OCI-LY1 (cell line): Measurements from ENCODE around the gene CORO2B.

ENCODE experiments used
- H2AFZ ChIP-seq: fragments of 200-600 bp; sonication (generic), shearing (Covaris generic); 2 replicates; pipeline ENCODE4 v1.6.0; 2014; ENCODE audit warnings: antibody characterized with exemption, mild to moderate bottlenecking, low read length
- H3F3A ChIP-seq: fragments of 200-600 bp; sonication (generic), shearing (Covaris generic); 2 replicates; pipeline ENCODE4 v1.6.0; 2014; ENCODE audit warnings: mild to moderate bottlenecking, antibody characterized with exemption, low read length, moderate library complexity; ENCODE audit not compliant: insufficient read depth
- H3K27ac ChIP-seq: fragments of 200-600 bp; sonication (generic); 2 replicates; pipeline ENCODE4 v1.5.1; 2014; ENCODE audit warnings: low read length, mixed run types, mild to moderate bottlenecking, low read depth; ENCODE audit not compliant: poor library complexity, severe bottlenecking
- H3K27me3 ChIP-seq: fragments of 200-600 bp; sonication (generic); 2 replicates; pipeline ENCODE4 v1.6.0; 2014; ENCODE audit warnings: antibody characterized with exemption, mild to moderate bottlenecking, low read length, moderate library complexity; ENCODE audit not compliant: insufficient read depth
- H3K36me3 ChIP-seq: fragments of 200-600 bp; sonication (generic); 2 replicates; pipeline ENCODE4 v1.6.1; 2014; ENCODE audit warnings: mild to moderate bottlenecking, antibody characterized with exemption, low read length, moderate library complexity, mixed read lengths; ENCODE audit not compliant: insufficient read depth
- H3K4me1 ChIP-seq: fragments of 200-600 bp; sonication (generic); 2 replicates; pipeline ENCODE4 v1.5.1; 2014; ENCODE audit warnings: mild to moderate bottlenecking, low read length, moderate library complexity; ENCODE audit not compliant: insufficient read depth, severe bottlenecking
- H3K4me2 ChIP-seq: fragments of 200-600 bp; sonication (generic), shearing (Covaris generic); 2 replicates; pipeline ENCODE4 v1.6.1; 2014; ENCODE audit warnings: low read length
- H3K4me3 ChIP-seq: fragments of 200-600 bp; sonication (generic); 2 replicates; pipeline ENCODE4 v1.5.1; 2014; ENCODE audit warnings: low read length, low read depth, mild to moderate bottlenecking, mixed read lengths; ENCODE audit not compliant: poor library complexity, severe bottlenecking
- H3K79me2 ChIP-seq: fragments of 200-600 bp; shearing (Covaris generic); 2 replicates; pipeline ENCODE4 v1.6.1; 2016; ENCODE audit warnings: mixed run types, low read length, mixed read lengths; ENCODE audit not compliant: insufficient read depth
- H3K9ac ChIP-seq: fragments of 200-600 bp; sonication (generic), shearing (Covaris generic); 2 replicates; pipeline ENCODE4 v1.6.1; 2014; ENCODE audit warnings: mild to moderate bottlenecking, low read length, mixed read lengths
- H3K9me2 ChIP-seq: fragments of 200-600 bp; sonication (generic), shearing (Covaris generic); 2 replicates; pipeline ENCODE4 v1.6.1; 2014; ENCODE audit warnings: low read depth, mild to moderate bottlenecking, low read length, mixed read lengths
- H3K9me3 ChIP-seq: fragments of 200-600 bp; shearing (Covaris generic); 2 replicates; pipeline ENCODE4 v1.6.1; 2014; ENCODE audit warnings: low read length, mixed read lengths
- H4K20me1 ChIP-seq: fragments of 200-600 bp; sonication (generic), shearing (Covaris generic); 2 replicates; pipeline ENCODE4 v1.6.0; 2016; ENCODE audit warnings: mild to moderate bottlenecking, low read length; ENCODE audit not compliant: insufficient read depth
- CTCF ChIP-seq: fragments of 200-600 bp; sonication (generic), shearing (Covaris generic); IDR thresholded peaks from 2 replicates; pipeline ENCODE4 v1.5.1; 2017; ENCODE audit warnings: mild to moderate bottlenecking, antibody characterized with exemption, low read length, moderate library complexity, mixed read lengths
- EZH2 ChIP-seq: fragments of 200-600 bp; sonication (generic), shearing (Covaris generic); IDR thresholded peaks from 2 replicates; pipeline ENCODE4 v1.8.0; 2017; ENCODE audit warnings: borderline replicate concordance, mixed run types, mild to moderate bottlenecking, antibody characterized with exemption, low read length, moderate library complexity, mixed read lengths

The CORO2B gene

GRCh38 chr15:68674975-68675374 lies 96.2 kb downstream of the CORO2B start:
- no peaks in the 10 kb centered on the region for H3K9me3 ChIP-seq
- no peaks in the 10 kb centered on the region for H3K9me2 ChIP-seq
- H3K9ac ChIP-seq: no peak overlapping the region
- no peak overlapping the region for H3K4me2 ChIP-seq
- no peak overlapping the region for H3K4me3 ChIP-seq
- no peak overlapping the region for H2AFZ ChIP-seq
- no peaks in the 10 kb centered on the region for H3F3A ChIP-seq
- no peaks in the 10 kb centered on the region for H3K4me1 ChIP-seq
- H4K20me1 ChIP-seq: no peaks in the 10 kb centered on the region
- TF ChIP-seq CTCF (no peak), EZH2 (no peak)
- H3K27me3 ChIP-seq: peaks cover 4% of the 10 kb centered on the region; the same call in 1 of the 2 replicates
- H3K36me3 ChIP-seq: no peaks in the 10 kb centered on the region
- H3K79me2 ChIP-seq: no peaks in the 10 kb centered on the region
- H3K27ac ChIP-seq: no peak overlapping the region

GRCh38 chr15:68676011-68676605 lies 97.3 kb downstream of the CORO2B start:
- Histone ChIP-seq H3K9me3 (no peaks in the 10 kb centered on the region), H3K4me3 (no peak overlapping the region), H3K9ac (no peak overlapping the region), H3K27ac (no peak overlapping the region), H3K36me3 (no peaks in the 10 kb centered on the region), H3K79me2 (no peaks in the 10 kb centered on the region), H2AFZ (no peak overlapping the region), H3K9me2 (no peaks in the 10 kb centered on the region), H3F3A (no peaks in the 10 kb centered on the region), H3K4me1 (no peaks in the 10 kb centered on the region), H3K4me2 (no peak overlapping the region), H4K20me1 (no peaks in the 10 kb centered on the region), H3K27me3 (peaks cover 4% of the 10 kb centered on the region; the same call in 1 of the 2 replicates)
- TF ChIP-seq CTCF: no peak
- no peak for TF ChIP-seq EZH2

GRCh38 chr15:68676926-68677325 lies 98.1 kb downstream of the CORO2B start:
- H3K36me3 ChIP-seq: no peaks in the 10 kb centered on the region
- H3K4me1 ChIP-seq: no peaks in the 10 kb centered on the region
- H3K4me3 ChIP-seq: no peak overlapping the region
- H2AFZ ChIP-seq: no peak overlapping the region
- TF ChIP-seq CTCF: no peak
- TF ChIP-seq EZH2: no peak
- peaks cover 4% of the 10 kb centered on the region; the same call in 1 of the 2 replicates for H3K27me3 ChIP-seq
- no peaks in the 10 kb centered on the region for H3K9me3 ChIP-seq
- no peaks in the 10 kb centered on the region for H4K20me1 ChIP-seq
- no peak overlapping the region for H3K4me2 ChIP-seq
- H3K79me2 ChIP-seq: no peaks in the 10 kb centered on the region
- no peak overlapping the region for H3K9ac ChIP-seq
- no peak overlapping the region for H3K27ac ChIP-seq
- H3F3A ChIP-seq: no peaks in the 10 kb centered on the region
- H3K9me2 ChIP-seq: no peaks in the 10 kb centered on the region
